MM.1S (cell line): ENCODE results near the gene ZBTB17.

Experiments used
- CTCF ChIP-seq: fragments of 300-600 bp; sonication (generic); IDR thresholded peaks from 2 replicates; pipeline ENCODE4 v1.5.1; 2016; ENCODE audit warnings: antibody characterized with exemption, low read length, mixed read lengths
- EZH2 ChIP-seq: fragments of 300-600 bp; sonication (generic); optimal IDR thresholded peaks from 2 replicates; pipeline ENCODE3; 2017; ENCODE audit warnings: low read depth, mild to moderate bottlenecking, antibody characterized with exemption, low read length, mixed read lengths

- TF ChIP-seq CTCF = peak; percentile 43
- TF ChIP-seq EZH2 = no peak
Observed at GRCh38 chr1:15994590-15995351, 18.9 kb upstream of the ZBTB17 start.
